Neural cell (in vitro differentiated cells): ENCODE results near the gene VWF. TPM values are rescaled to one million over a fixed set of nuclear protein-coding genes. Genes with fewer than 3 reads are reported as not detected.

ENCODE experiments used
- H2AFZ ChIP-seq: fragments of 200-600, 300-800 bp; sonication (generic), shearing (Covaris generic); 2 replicates; pipeline ENCODE4 v1.6.0; 2014; ENCODE audit warnings: low read depth, mild to moderate bottlenecking, antibody characterized with exemption, low read length, moderate library complexity
- H3F3A ChIP-seq: fragments of 200-600 bp; shearing (Covaris generic); 2 replicates; pipeline ENCODE4 v1.6.1; 2016; ENCODE audit warnings: mild to moderate bottlenecking, moderate library complexity, mixed read lengths, antibody characterized with exemption, low read length; ENCODE audit not compliant: insufficient read depth, poor library complexity, severe bottlenecking
- H3K27ac ChIP-seq: fragments of 200-600, 300-800 bp; sonication (generic), shearing (Covaris generic); 2 replicates; pipeline ENCODE4 v1.5.1; 2014; ENCODE audit warnings: mild to moderate bottlenecking, low read length, moderate library complexity
- H3K27me3 ChIP-seq: fragments of 300-800, 200-600 bp; sonication (generic), shearing (Covaris generic); 2 replicates; pipeline ENCODE4 v1.6.0; 2014; ENCODE audit warnings: mild to moderate bottlenecking, low read depth, low read length, moderate library complexity; ENCODE audit not compliant: insufficient read depth
- H3K36me3 ChIP-seq: fragments of 300-800, 200-600 bp; sonication (generic), shearing (Covaris generic); 2 replicates; pipeline ENCODE4 v1.5.1; 2014; ENCODE audit warnings: mild to moderate bottlenecking, antibody characterized with exemption, low read length, moderate library complexity; ENCODE audit not compliant: insufficient read depth
- H3K4me2 ChIP-seq: fragments of 300-800, 200-600 bp; sonication (generic), shearing (Covaris generic); 2 replicates; pipeline ENCODE4 v1.6.0; 2014; ENCODE audit warnings: mild to moderate bottlenecking, low read length
- H3K4me3 ChIP-seq: fragments of 300-800, 200-600 bp; sonication (generic), shearing (Covaris generic); 2 replicates; pipeline ENCODE4 v1.5.1; 2014; ENCODE audit warnings: mild to moderate bottlenecking, low read length, moderate library complexity
- H3K79me2 ChIP-seq: fragments of 200-600 bp; shearing (Covaris generic); replicated peaks from 2 replicates; pipeline ENCODE4 v1.6.0; 2014; ENCODE audit warnings: mild to moderate bottlenecking, low read length, moderate library complexity; ENCODE audit not compliant: insufficient read depth
- H3K9ac ChIP-seq: fragments of 300-800, 200-600 bp; sonication (generic), shearing (Covaris generic); 2 replicates; pipeline ENCODE4 v1.6.1; 2016; ENCODE audit warnings: mild to moderate bottlenecking, low read length, mixed read lengths
- H3K9me2 ChIP-seq: fragments of 200-600 bp; shearing (Covaris generic); 2 replicates; pipeline ENCODE4 v1.6.1; 2016; ENCODE audit warnings: mild to moderate bottlenecking, low read length, mixed read lengths; ENCODE audit not compliant: insufficient read depth
- H3K9me3 ChIP-seq: fragments of 200-600, 300-800 bp; sonication (generic), shearing (Covaris generic); 2 replicates; pipeline ENCODE4 v1.6.1; 2016; ENCODE audit warnings: mild to moderate bottlenecking, mixed run types, low read length, moderate library complexity, mixed read lengths
- H4K20me1 ChIP-seq: fragments of 200-600 bp; shearing (Covaris generic); 2 replicates; pipeline ENCODE4 v1.6.1; 2016; ENCODE audit warnings: mild to moderate bottlenecking, mixed run types; ENCODE audit not compliant: insufficient read depth
- CTCF ChIP-seq: fragments of 450-650 bp; IDR thresholded peaks from 2 replicates; pipeline ENCODE4 v1.5.1; 2014; ENCODE audit warnings: antibody characterized with exemption, mild to moderate bottlenecking, moderate library complexity; ENCODE audit not compliant: poor library complexity, severe bottlenecking
- EP300 ChIP-seq: fragments of 450-650 bp; conservative IDR thresholded peaks from 2 replicates; pipeline ENCODE4 v1.6.1; 2014; ENCODE audit warnings: antibody characterized with exemption, mild to moderate bottlenecking, moderate library complexity; ENCODE audit not compliant: poor library complexity, severe bottlenecking
- EZH2 ChIP-seq: fragments of 200-600, 300-800 bp; shearing (Covaris generic), sonication (generic); IDR thresholded peaks from 2 replicates; pipeline ENCODE4 v1.6.1; 2014; ENCODE audit warnings: antibody characterized with exemption, low read length, borderline replicate concordance, mild to moderate bottlenecking; ENCODE audit not compliant: insufficient read depth, poor library complexity, severe bottlenecking
- MXI1 ChIP-seq: fragments of 450-650 bp; conservative IDR thresholded peaks from 2 replicates; pipeline ENCODE4 v1.6.1; 2014; ENCODE audit warnings: antibody characterized with exemption, mild to moderate bottlenecking; ENCODE audit not compliant: poor library complexity, severe bottlenecking
- POLR2AphosphoS5 ChIP-seq: IDR thresholded peaks from 2 replicates; pipeline ENCODE4 v1.6.1; 2012
- RAD21 ChIP-seq: fragments of 450-650 bp; conservative IDR thresholded peaks from 2 replicates; pipeline ENCODE4 v1.6.1; 2014; ENCODE audit warnings: antibody characterized with exemption, mild to moderate bottlenecking, moderate library complexity
- REST ChIP-seq: IDR thresholded peaks from 2 replicates; pipeline ENCODE4 v1.6.1; 2012; ENCODE audit warnings: borderline replicate concordance
- SMC3 ChIP-seq: fragments of 450-650 bp; conservative IDR thresholded peaks from 2 replicates; pipeline ENCODE4 v1.6.1; 2014; ENCODE audit warnings: antibody characterized with exemption, mild to moderate bottlenecking, moderate library complexity; ENCODE audit not compliant: poor library complexity
- TAF1 ChIP-seq: IDR thresholded peaks from 2 replicates; pipeline ENCODE4 v1.6.1; 2012; ENCODE audit warnings: low read depth
- polyA plus RNA-seq: library from polyadenylated mRNA; depleted of rRNA; stranded (reverse); fragments of >200 nt; gene quantifications from 2 replicates; pipeline ENCODE4 v1.2.3, GENCODE V29; 2014

The VWF gene
- polyA plus RNA-seq, 1 donor from 2014 or later: not detected

GRCh38 chr12:5988088-5988487 lies 136.4 kb downstream of the VWF start:
- TF ChIP-seq SMC3 (no peak), EP300 (no peak), RAD21 (no peak), REST (no peak), CTCF (no peak), MXI1 (no peak), TAF1 (no peak), POLR2AphosphoS5 (no peak), EZH2 (no peak)
- no peak overlapping the region for H2AFZ ChIP-seq

DNA sequence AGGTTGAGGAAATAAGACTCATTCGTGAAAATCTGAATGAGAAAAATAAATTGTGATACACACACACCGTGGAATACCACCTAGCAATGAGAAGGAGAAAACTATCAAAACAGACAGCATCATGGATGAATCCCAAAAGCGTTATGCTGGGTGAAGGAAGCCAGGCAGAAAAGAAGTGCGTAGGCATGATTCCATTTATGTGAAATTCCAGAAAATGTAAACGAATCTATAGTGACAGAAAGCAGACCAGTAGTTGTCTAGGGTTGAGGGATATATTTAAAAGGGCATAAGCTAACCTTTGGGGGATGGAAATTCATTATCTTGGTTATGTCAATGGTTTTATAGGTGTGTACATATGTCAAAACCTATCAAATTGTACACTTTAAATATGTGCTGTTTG lies 136.9 kb downstream of the VWF start:
- Histone ChIP-seq H4K20me1 (no peaks in the 10 kb centered on the region), H3K27me3 (no peaks in the 10 kb centered on the region)

More at GRCh38 chr12:5988088-5988487, 136.4 kb downstream of the VWF start:
- H3K27me3 ChIP-seq: no peaks in the 10 kb centered on the region
- H3K9me2 ChIP-seq: no peaks in the 10 kb centered on the region
- H3K4me2 ChIP-seq: no peak overlapping the region
- no peaks in the 10 kb centered on the region for H3F3A ChIP-seq
- no peaks in the 10 kb centered on the region for H3K9me3 ChIP-seq
- H3K79me2 ChIP-seq: no peaks in the 10 kb centered on the region
- no peak overlapping the region for H3K9ac ChIP-seq
- no peak overlapping the region for H3K4me3 ChIP-seq
- no peaks in the 10 kb centered on the region for H3K36me3 ChIP-seq
- H3K27ac ChIP-seq: no peak overlapping the region
- H4K20me1 ChIP-seq: no peaks in the 10 kb centered on the region

More for the DNA sequence above, 136.9 kb downstream of the VWF start:
- Histone ChIP-seq H3K27ac (no peak overlapping the region), H3F3A (no peaks in the 10 kb centered on the region), H3K79me2 (no peaks in the 10 kb centered on the region), H3K4me3 (no peak overlapping the region), H3K9ac (no peak overlapping the region), H3K9me3 (no peaks in the 10 kb centered on the region), H2AFZ (no peak overlapping the region), H3K36me3 (no peaks in the 10 kb centered on the region), H3K9me2 (no peaks in the 10 kb centered on the region), H3K4me2 (no peak overlapping the region)
- no peak for TF ChIP-seq EP300
- TF ChIP-seq EZH2: no peak
- TF ChIP-seq MXI1: no peak
- no peak for TF ChIP-seq POLR2AphosphoS5
- TF ChIP-seq TAF1: no peak
- no peak for TF ChIP-seq CTCF
- no peak for TF ChIP-seq RAD21
- no peak for TF ChIP-seq REST
- TF ChIP-seq SMC3: no peak
